Nephron progenitor cell (in vitro differentiated cells): ENCODE measurements around the gene QDPR.

Experiments
- DNase-seq: peaks from one replicate; pipeline ENCODE4 v3.0.0; 2021
- H3K27ac Mint-ChIP-seq: 2 replicates; pipeline ENCODE4 v1.8.0; 2021; ENCODE audit warnings: mild to moderate bottlenecking, moderate library complexity, mixed read lengths
- H3K27me3 Mint-ChIP-seq: 2 replicates; pipeline ENCODE4 v1.8.0; 2021; ENCODE audit warnings: mild to moderate bottlenecking, low read depth, mixed read lengths; ENCODE audit not compliant: poor library complexity
- H3K36me3 Mint-ChIP-seq: 2 replicates; pipeline ENCODE4 v1.8.0; 2021; ENCODE audit warnings: low read depth, mixed read lengths
- H3K4me1 Mint-ChIP-seq: 2 replicates; pipeline ENCODE4 v1.8.0; 2021; ENCODE audit warnings: mixed read lengths
- H3K4me3 Mint-ChIP-seq: 2 replicates; pipeline ENCODE4 v1.8.0; 2021; ENCODE audit warnings: mild to moderate bottlenecking, moderate library complexity, mixed read lengths
- H3K9me3 Mint-ChIP-seq: 2 replicates; pipeline ENCODE4 v1.8.0; 2021; ENCODE audit warnings: mild to moderate bottlenecking, moderate library complexity, mixed read lengths
- TF ChIP-seq, protein P1 (sequence below): fragments of 200-600 bp; sonication (generic); IDR thresholded peaks from 2 replicates; pipeline ENCODE4 v1.5.0; 2021; ENCODE audit warnings: antibody characterized with exemption

QDPR gene

DNA sequence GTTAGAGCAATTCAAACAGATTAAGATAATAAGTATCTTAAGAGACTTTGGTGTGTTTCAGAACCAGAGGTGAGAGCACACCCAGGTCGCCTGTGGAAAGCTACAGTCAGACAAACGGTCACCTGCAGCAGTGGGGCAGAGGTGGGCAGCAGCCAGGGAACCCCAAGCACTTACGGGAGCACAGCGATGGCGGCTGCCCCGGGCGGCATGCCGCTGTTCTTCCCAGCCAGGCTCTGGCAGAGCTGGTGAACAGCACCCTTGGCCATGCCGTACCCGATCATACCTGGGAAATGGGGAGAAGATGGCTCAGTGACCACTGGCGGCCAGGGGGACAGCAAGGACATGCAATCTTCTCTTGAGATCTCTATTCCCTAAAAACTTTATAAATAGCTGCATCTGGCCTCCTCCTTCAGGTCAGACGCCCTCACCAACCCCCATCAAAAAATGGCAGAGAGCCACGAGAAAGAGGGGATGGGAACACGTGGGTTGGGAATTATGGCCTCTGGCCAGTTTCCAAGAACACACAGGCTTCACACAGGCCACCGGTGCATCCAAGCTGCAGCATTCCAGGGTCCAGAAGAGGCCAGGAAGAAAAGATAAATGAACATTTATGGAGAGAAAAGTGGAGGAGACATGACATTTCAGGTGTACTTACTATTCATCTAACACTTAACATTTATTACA is 19.7 kb downstream of the QDPR start:
- no peak for DNase-seq
- TF ChIP-seq, protein P1, sequence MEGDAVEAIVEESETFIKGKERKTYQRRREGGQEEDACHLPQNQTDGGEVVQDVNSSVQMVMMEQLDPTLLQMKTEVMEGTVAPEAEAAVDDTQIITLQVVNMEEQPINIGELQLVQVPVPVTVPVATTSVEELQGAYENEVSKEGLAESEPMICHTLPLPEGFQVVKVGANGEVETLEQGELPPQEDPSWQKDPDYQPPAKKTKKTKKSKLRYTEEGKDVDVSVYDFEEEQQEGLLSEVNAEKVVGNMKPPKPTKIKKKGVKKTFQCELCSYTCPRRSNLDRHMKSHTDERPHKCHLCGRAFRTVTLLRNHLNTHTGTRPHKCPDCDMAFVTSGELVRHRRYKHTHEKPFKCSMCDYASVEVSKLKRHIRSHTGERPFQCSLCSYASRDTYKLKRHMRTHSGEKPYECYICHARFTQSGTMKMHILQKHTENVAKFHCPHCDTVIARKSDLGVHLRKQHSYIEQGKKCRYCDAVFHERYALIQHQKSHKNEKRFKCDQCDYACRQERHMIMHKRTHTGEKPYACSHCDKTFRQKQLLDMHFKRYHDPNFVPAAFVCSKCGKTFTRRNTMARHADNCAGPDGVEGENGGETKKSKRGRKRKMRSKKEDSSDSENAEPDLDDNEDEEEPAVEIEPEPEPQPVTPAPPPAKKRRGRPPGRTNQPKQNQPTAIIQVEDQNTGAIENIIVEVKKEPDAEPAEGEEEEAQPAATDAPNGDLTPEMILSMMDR, result no peak
- Mint-ChIP-seq H3K4me1 (peaks cover 7% of the 10 kb centered on the region), H3K27ac (no peak overlapping the region), H3K36me3 (peaks cover 57% of the 10 kb centered on the region), H3K9me3 (no peaks in the 10 kb centered on the region), H3K4me3 (no peak overlapping the region), H3K27me3 (peaks cover 3% of the 10 kb centered on the region)

DNA sequence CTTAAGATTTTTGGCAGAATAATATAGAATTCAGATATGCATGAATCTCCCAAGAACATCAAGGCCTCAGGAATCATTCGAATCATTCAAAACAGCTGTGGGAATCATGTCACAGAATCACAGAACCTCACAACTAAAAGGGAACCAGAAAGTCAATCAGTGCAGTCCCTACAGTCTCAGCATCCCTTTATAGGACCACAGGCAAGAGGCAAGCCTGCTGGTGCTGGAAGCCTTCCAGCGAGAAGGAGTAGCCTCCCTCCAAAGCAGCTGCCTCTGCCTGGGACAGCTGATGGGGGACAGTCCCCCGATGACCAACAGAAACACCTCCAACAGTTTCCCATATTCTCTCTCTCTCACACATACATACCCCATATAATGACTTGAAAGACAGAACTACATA is 20.7 kb downstream of the QDPR start:
- Mint-ChIP-seq H3K36me3 (peaks cover 64% of the 10 kb centered on the region), H3K27me3 (peaks cover 3% of the 10 kb centered on the region), H3K9me3 (no peaks in the 10 kb centered on the region), H3K4me1 (peaks cover 7% of the 10 kb centered on the region), H3K4me3 (no peak overlapping the region), H3K27ac (no peak overlapping the region)
- TF ChIP-seq, protein P1, result no peak
- DNase-seq, result no peak

DNA sequence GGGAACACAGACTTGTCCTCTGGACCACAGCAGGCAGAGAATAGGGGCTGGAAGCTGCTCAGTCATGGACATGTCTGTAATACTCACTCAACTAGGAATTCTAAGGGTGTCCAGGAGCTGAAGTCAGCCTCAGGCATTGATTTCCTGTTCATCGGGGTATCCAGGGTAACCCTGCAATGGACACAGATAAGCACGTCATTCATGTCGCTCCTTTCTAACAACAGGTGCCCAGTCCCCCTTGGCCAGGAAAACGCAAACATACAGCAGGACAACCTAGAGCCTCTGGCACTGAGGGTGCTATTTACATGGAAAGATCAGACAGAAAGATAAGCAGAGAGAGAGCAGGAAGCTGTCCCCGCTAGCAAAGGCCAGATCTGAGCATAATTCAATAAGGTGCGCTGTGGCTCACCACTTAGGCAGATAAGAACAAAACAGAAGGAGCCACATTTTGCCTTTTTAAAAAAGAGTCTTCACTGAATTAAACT is 21.3 kb downstream of the QDPR start:
- Mint-ChIP-seq H3K4me1 (peaks cover 7% of the 10 kb centered on the region), H3K27ac (peak overlapping the region; percentile 23), H3K27me3 (peaks cover 3% of the 10 kb centered on the region), H3K36me3 (peaks cover 68% of the 10 kb centered on the region), H3K4me3 (no peak overlapping the region), H3K9me3 (no peaks in the 10 kb centered on the region)
- TF ChIP-seq, protein P1, result no peak
- no peak for DNase-seq

DNA sequence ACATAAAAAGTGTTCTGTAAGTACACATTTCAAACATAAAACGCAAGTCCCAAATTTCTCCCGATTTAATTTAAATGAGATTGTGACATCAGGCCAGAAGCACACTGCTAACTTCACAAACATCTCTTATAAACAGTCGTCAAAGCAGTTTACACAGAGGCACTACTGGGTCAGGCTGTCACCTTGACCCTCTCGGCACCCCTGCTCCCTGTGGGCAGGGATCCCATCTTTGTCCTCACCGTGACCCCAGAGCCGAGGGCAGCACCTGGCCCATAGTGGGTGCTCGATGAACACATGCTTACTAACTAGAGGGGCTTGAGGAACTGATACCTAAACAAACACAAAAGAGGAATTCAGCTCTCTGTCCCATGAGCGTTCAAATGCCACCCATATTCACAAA is 22.2 kb downstream of the QDPR start:
- H3K36me3 Mint-ChIP-seq, result peaks cover 70% of the 10 kb centered on the region
- no peaks in the 10 kb centered on the region for H3K9me3 Mint-ChIP-seq
- no peak overlapping the region for H3K27ac Mint-ChIP-seq
- DNase-seq, result no peak
- peaks cover 6% of the 10 kb centered on the region for H3K4me1 Mint-ChIP-seq
- peaks cover 3% of the 10 kb centered on the region for H3K27me3 Mint-ChIP-seq
- no peak overlapping the region for H3K4me3 Mint-ChIP-seq
- TF ChIP-seq, protein P1, result no peak

DNA sequence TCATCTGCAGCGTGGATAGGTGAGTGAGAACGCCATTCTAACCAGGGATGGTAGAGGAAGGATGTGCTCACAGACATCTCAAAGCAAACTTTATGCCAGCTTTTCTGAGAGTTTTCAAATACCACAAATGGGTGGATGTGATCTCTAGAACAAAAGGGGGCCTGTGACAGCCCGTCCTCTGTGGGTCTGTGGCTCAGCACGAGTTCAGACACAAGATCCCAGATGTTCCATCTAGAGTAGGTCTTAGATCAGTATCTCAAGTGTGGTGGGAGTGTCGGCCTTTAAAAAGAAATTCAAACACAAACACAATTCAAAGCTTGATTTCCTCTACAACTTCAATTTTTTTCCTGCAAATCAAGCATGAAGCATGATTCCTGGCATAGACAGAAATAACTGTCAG is 22.8 kb downstream of the QDPR start:
- TF ChIP-seq, protein P1, result no peak
- DNase-seq, result no peak
- Mint-ChIP-seq H3K36me3 (peaks cover 70% of the 10 kb centered on the region), H3K4me3 (no peak overlapping the region), H3K9me3 (no peaks in the 10 kb centered on the region), H3K27ac (no peak overlapping the region), H3K4me1 (peaks cover under 1% of the 10 kb centered on the region), H3K27me3 (no peaks in the 10 kb centered on the region)

DNA sequence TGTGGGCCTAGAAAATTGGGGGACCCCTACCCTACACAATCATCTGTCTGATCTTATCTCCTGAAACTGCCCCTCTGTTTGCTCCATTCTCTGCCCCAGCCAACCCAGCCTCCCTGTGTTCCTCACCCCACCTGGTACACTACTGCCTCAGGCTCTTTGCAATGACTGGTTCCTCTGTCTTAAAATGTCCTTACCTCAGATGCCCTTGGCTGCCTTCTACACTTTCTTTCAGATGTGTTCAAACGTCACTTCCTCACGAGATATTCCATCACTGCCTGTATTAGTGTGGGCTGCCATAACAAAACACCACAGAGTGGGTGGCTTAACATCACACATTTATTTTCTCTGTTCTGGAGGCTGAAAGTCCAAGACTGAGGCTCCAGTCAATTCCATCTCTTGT is 29.2 kb downstream of the QDPR start:
- no peak for DNase-seq
- TF ChIP-seq, protein P1, result no peak
- Mint-ChIP-seq H3K27ac (no peak overlapping the region), H3K4me1 (no peaks in the 10 kb centered on the region), H3K27me3 (no peaks in the 10 kb centered on the region), H3K9me3 (no peaks in the 10 kb centered on the region), H3K36me3 (peaks cover 27% of the 10 kb centered on the region), H3K4me3 (no peak overlapping the region)
